ENCODE data around the gene FRRS1.
"Not testable (repeated sequence)": the region's sequence is repeated elsewhere in the genome, so short reads cannot be mapped to it uniquely, and the experiment has no call there.

Gene FRRS1, protein sequence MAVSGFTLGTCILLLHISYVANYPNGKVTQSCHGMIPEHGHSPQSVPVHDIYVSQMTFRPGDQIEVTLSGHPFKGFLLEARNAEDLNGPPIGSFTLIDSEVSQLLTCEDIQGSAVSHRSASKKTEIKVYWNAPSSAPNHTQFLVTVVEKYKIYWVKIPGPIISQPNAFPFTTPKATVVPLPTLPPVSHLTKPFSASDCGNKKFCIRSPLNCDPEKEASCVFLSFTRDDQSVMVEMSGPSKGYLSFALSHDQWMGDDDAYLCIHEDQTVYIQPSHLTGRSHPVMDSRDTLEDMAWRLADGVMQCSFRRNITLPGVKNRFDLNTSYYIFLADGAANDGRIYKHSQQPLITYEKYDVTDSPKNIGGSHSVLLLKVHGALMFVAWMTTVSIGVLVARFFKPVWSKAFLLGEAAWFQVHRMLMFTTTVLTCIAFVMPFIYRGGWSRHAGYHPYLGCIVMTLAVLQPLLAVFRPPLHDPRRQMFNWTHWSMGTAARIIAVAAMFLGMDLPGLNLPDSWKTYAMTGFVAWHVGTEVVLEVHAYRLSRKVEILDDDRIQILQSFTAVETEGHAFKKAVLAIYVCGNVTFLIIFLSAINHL

DNA sequence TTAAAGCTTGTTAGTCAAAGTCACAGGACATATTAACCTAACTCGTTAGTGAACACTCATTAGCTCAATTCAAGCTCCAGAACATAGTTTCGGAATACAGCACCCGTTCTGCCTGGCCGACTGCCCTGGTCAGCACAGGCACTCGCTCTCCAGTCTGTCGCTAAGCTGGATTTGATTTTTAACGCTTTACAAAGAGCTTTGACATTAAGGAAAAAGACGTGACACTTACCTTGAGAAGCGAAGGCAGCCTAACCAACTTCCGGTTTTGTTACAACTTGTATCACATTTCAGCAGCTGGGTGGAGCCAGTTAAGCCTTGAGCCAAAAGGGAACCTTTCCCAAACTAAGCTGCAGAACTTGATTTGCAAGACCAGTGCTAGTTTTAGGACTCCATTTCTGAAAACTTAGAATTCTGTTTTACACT lies at the start of gene FRRS1:
Gene FRRS1 (minus strand): TSS at position 258 of the 423 bp plus-strand sequence. CDS start 17,867 bp downstream, outside the sequence.
- H3K27me3 Mint-ChIP-seq (ENCODE audit: low read depth) = peaks cover 50% of the 10 kb centered on the region
- H3K4me3 Mint-ChIP-seq = peak within 1 kb of the TSS; percentile 90
- H3K27ac Mint-ChIP-seq = peak within 1 kb of the TSS; percentile 73
- H3K4me1 Mint-ChIP-seq (ENCODE audit: low read depth) = peaks cover 14% of the 10 kb centered on the region
- peak; percentile 39 for DNase-seq (ENCODE audit: low spot score)
- peaks cover 1% of the 10 kb centered on the region for H3K36me3 Mint-ChIP-seq (ENCODE audit: low read depth)
- no peaks in the 10 kb centered on the region for H3K9me3 Mint-ChIP-seq

DNA sequence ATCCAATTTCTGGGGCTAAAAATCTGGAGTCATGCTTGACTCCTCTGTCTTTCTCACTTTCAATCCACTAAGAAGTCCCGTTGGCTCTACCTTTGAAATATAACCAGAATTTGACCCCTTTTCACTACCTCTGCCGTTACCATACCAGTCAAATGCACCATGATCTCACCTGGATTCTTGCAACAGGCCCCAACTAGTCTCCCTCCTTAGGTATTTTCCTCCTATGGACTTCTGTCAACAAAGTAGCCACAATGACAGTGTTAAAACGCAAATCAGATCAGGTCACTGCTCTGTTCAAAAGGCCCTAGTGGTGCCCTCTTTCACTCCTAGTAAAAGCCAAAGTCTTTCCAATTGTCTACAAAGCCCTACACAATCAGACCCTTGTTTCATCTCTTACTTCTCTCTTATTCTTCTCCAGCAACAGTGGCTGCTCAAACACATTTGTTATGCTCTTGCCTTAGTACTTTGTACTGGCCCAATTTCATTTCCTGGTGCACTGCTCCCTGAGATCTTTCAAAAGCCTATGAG lies 48.0 kb upstream of the FRRS1 start:
- Mint-ChIP-seq H3K9me3 (no peaks in the 10 kb centered on the region), H3K4me1 (ENCODE audit: low read depth) (peaks cover 7% of the 10 kb centered on the region), H3K27me3 (ENCODE audit: low read depth) (peaks cover 11% of the 10 kb centered on the region), H3K27ac (no peak overlapping the region), H3K4me3 (no peak overlapping the region), H3K36me3 (ENCODE audit: low read depth) (no peaks in the 10 kb centered on the region)
- no peak for DNase-seq (ENCODE audit: low spot score)

DNA sequence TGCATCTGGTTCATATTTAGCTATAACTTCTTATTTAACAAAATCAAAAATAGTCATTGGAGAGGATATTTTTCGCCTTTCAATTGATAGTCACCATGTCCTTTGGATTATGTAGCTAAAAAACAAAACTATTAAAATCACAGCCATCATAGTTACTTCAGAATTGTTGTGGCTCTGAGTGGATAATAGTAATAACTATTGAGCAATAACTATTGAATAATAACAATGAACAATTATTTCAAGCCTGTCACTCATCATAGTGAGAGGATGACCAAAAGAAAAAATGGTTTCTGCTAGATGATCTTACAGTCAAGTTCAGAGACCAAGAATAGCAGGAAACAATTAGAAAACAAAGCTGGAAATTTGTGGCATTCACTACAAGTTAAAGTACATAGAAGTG lies 45.3 kb upstream of the FRRS1 start:
- no peak overlapping the region for H3K27ac Mint-ChIP-seq
- H3K4me1 Mint-ChIP-seq (ENCODE audit: low read depth) = peaks cover 7% of the 10 kb centered on the region
- no peak overlapping the region for H3K4me3 Mint-ChIP-seq
- no peaks in the 10 kb centered on the region for H3K36me3 Mint-ChIP-seq (ENCODE audit: low read depth)
- H3K9me3 Mint-ChIP-seq = no peaks in the 10 kb centered on the region
- no peak for DNase-seq (ENCODE audit: low spot score)
- H3K27me3 Mint-ChIP-seq (ENCODE audit: low read depth) = peaks cover 14% of the 10 kb centered on the region

DNA sequence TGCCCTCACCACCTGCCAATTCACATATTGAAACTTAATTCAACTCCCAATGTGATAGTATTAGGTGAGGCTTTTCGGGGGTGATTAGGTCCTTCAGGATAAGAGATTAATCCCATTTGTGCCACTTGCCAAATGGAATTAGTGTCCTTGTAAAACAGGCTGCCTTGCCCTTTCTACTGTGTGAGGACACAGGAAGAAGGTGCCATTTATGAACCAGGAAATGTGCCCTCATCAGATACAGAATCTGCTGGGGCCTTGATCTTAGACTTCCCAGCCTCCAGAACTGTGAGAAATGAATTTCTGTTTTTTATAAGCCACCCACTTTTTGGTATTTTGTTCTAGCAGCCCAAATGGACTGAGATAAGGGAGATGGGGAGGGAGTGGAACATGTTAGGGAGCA lies 44.6 kb upstream of the FRRS1 start:
- H3K27me3 Mint-ChIP-seq (ENCODE audit: low read depth) = peaks cover 14% of the 10 kb centered on the region
- DNase-seq (ENCODE audit: low spot score) = no peak
- peaks cover 7% of the 10 kb centered on the region for H3K4me1 Mint-ChIP-seq (ENCODE audit: low read depth)
- H3K36me3 Mint-ChIP-seq (ENCODE audit: low read depth) = no peaks in the 10 kb centered on the region
- H3K9me3 Mint-ChIP-seq = no peaks in the 10 kb centered on the region
- no peak overlapping the region for H3K4me3 Mint-ChIP-seq
- H3K27ac Mint-ChIP-seq = no peak overlapping the region

DNA sequence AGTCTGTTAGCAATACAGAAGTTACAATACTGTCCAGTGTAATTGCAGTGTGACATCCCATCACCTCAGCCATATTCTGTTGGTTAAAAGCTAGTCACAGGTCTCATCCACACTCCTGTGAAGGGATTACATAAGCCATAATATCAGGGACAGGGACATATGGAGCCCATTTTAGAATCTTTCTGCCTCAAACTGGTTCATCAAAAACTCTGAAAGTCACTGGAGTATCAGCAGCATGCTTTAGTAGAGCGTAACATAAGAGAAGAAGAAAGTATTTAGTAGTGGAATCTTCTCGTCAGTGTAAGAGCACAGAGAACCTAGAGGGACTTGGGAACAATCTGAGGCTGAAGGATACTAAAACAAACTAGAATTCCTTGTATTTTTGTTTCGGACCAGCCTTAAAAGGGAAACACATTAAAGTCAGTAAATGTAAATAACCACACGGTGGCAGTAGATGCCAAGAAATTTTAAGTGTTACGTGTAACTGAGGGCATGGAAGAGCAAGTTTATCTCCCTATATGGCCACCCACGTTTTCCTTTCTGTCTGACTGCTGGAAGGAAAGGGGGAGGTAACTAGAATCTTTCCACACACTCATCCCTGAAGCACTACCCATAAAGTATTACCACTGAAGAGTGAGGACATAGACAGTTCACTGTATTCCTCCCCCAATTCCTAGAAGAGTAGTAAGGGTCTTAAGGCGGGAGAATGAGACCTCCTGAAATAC lies 42.1 kb upstream of the FRRS1 start:
- Mint-ChIP-seq H3K27ac (no peak overlapping the region), H3K4me3 (peak overlapping the region; percentile 16)
- DNase-seq (ENCODE audit: low spot score) = peak; percentile 49

DNA sequence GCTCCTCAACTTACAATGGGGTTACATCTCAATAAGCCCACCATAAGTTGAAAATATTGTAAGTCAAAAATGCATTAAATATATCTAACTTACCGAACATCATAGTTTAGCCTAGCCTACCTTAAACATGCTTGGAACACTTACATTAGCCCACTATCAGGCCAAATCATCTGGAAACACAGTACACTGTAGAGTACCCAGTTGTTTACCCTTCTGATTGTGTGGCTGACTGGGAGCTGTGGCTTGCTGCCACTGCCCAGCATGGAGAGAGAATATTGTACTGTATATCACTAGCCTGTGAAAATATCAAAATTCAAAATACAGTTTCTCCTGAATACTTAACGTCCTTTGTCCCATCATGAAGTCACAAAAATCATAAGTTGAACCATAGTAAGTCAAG lies 40.4 kb upstream of the FRRS1 start:
- no peak overlapping the region for H3K4me3 Mint-ChIP-seq

More for the DNA sequence above, 42.1 kb upstream of the FRRS1 start:
- no peaks in the 10 kb centered on the region for H3K9me3 Mint-ChIP-seq
- peaks cover 12% of the 10 kb centered on the region for H3K27me3 Mint-ChIP-seq (ENCODE audit: low read depth)
- H3K36me3 Mint-ChIP-seq (ENCODE audit: low read depth) = no peaks in the 10 kb centered on the region
- peaks cover 7% of the 10 kb centered on the region for H3K4me1 Mint-ChIP-seq (ENCODE audit: low read depth)

DNA sequence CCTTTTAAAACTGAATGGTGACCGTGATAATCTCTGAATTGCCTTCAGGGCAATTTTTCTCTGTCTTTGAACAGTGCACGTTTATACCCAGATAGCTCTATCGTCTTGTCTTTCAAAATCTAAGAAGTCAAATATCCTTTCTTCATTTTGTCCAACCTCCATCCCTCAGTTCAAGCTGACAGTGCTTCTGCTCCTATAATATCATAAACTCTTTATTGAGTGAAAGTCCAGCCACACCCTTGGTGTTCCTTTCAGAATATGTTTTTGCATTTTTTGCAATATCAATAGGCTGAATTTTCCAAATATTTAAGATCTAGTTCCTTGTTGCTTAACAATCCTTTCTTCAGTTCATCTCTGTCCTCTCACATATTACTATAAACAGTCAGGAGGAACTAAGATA lies 35.1 kb upstream of the FRRS1 start:
- no peaks in the 10 kb centered on the region for H3K4me1 Mint-ChIP-seq (ENCODE audit: low read depth)
- no peaks in the 10 kb centered on the region for H3K36me3 Mint-ChIP-seq (ENCODE audit: low read depth)
- no peak overlapping the region for H3K27ac Mint-ChIP-seq
- DNase-seq (ENCODE audit: low spot score) = no peak
- peaks cover 40% of the 10 kb centered on the region for H3K27me3 Mint-ChIP-seq (ENCODE audit: low read depth)
- H3K4me3 Mint-ChIP-seq = no peak overlapping the region
- no peaks in the 10 kb centered on the region for H3K9me3 Mint-ChIP-seq

More for the DNA sequence above, 40.4 kb upstream of the FRRS1 start:
- Mint-ChIP-seq H3K27ac (no peak overlapping the region), H3K27me3 (ENCODE audit: low read depth) (peaks cover 10% of the 10 kb centered on the region), H3K9me3 (no peaks in the 10 kb centered on the region), H3K4me1 (ENCODE audit: low read depth) (peaks cover 7% of the 10 kb centered on the region), H3K36me3 (ENCODE audit: low read depth) (no peaks in the 10 kb centered on the region)
- DNase-seq (ENCODE audit: low spot score) = no peak

DNA sequence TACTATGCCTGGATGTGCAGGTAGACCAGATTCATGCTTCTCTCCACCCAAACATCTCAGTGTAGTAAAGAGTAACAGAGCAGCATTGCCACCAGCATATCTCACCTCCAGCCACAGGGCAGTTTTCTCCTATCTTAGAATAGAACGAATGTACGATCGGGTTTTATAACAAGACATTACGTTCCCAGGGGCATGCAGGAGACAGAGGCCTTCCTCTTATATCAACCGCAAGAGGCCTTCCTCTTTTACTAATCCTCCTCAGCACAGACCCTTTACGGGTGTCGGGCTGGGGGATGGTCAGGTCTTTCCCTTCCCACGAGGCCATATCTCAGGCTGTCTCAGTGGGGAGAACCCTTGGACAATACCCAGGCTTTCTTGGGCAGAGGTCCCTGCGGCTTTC lies 27.4 kb upstream of the FRRS1 start:
- H3K27me3 Mint-ChIP-seq (ENCODE audit: low read depth) = peaks cover 56% of the 10 kb centered on the region
- H3K4me1 Mint-ChIP-seq (ENCODE audit: low read depth); H3K9me3 Mint-ChIP-seq; H3K27ac Mint-ChIP-seq; H3K4me3 Mint-ChIP-seq; H3K36me3 Mint-ChIP-seq (ENCODE audit: low read depth); DNase-seq (ENCODE audit: low spot score): not testable (repeated sequence)

DNA sequence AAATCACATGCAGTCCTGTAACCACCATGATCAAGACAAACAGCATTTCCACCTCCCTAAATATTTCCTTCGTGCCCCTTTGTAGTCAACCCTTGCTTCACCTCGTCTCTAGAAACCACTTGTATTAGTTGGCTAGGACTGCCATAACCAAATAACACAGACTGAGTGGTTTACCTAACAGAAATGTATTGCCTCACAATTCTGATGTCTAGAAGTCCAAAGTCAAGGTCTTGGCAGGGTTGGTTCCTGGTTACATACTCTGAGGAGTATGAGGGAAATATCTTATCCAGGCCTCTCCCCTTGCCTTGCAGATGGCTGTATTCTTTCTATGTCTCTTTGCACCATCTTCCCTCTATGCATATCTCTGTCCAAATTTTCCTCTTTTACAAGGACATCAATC lies 23.3 kb upstream of the FRRS1 start:
- Mint-ChIP-seq H3K27me3 (ENCODE audit: low read depth) (peaks cover 41% of the 10 kb centered on the region), H3K4me3 (no peak overlapping the region), H3K9me3 (no peaks in the 10 kb centered on the region), H3K36me3 (ENCODE audit: low read depth) (no peaks in the 10 kb centered on the region), H3K4me1 (ENCODE audit: low read depth) (peaks cover 17% of the 10 kb centered on the region), H3K27ac (no peak overlapping the region)
- no peak for DNase-seq (ENCODE audit: low spot score)

DNA sequence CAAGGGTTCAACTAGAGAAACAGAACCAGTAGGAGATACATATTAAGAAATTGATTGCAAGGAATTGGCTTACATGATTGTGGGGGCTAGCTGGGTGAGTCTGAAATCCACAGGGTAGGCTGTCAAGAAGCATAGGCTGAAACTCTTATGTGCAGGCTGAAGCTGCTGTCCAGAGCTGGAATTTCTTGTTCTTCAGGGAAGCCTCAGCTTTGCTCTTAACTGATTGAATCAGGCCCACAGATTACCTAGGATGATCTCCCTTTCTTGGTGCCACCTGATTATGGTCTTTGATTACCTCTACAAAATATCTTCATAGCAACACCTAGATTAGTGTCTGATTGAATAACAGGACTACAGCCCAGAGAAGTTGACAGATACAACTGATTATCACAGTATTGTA lies 22.5 kb upstream of the FRRS1 start:
- Mint-ChIP-seq H3K27me3 (ENCODE audit: low read depth) (peaks cover 46% of the 10 kb centered on the region), H3K9me3 (no peaks in the 10 kb centered on the region), H3K4me3 (no peak overlapping the region), H3K4me1 (ENCODE audit: low read depth) (peaks cover 24% of the 10 kb centered on the region), H3K27ac (no peak overlapping the region), H3K36me3 (ENCODE audit: low read depth) (no peaks in the 10 kb centered on the region)
- no peak for DNase-seq (ENCODE audit: low spot score)

DNA sequence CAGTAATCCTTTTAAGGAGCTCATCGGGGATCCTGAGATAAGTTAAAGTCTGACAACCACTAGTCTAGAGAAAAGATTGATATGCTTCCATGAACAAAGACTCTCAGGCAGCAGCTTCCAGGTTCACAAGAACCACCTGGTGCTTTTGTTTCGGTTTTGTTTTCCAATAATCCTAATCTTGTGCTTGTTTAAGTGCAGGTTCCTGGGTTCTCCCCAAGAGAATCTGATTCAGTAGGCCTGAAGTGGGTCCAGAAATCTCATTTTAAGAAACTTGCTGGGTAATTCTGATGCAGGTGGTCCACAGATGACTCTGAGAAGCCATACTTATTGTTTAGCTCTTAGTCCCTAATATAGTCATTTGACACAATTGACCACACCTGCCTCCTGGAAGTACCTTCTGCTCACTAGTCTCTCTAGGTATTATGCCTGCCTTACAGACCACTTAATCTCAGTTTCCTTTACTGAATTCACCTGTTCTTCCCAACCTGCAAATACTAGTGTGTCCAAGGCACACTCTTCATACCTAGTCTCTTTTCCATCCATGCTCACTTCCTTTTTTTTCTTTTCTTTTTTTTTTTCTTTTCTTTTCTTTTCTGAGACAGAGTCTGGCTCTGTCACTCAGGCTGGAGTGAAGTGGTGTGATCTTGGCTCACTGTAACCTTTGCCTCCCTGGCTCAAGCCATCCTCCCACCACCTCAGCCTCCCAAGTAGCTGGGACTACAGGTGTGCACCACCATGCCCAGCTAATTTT lies 20.5 kb upstream of the FRRS1 start:
- H3K4me3 Mint-ChIP-seq = peak overlapping the region; percentile 20
- DNase-seq (ENCODE audit: low spot score) = no peak

DNA sequence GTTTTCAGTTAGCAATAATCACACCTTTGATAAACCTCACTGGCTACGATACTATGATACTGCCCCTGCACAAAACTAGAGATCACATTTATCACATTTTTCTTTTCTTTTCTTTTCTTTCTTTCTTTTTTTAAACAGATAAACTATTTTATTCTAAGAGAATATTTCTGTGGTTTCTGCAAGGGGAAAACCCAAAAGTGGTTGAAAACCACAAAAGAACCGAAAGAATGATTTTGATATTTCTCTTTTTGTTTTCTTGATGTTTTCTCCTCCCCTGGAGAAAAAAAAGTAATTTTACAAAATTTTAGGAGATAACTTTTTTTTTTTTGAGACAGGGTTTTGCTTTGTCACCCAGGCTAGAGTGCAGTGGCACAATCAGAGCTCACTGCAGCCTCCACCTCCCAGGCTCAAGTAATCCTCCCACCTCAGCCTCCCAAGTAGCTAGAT lies 18.4 kb upstream of the FRRS1 start:
- Mint-ChIP-seq H3K27me3 (ENCODE audit: low read depth) (peaks cover 62% of the 10 kb centered on the region), H3K36me3 (ENCODE audit: low read depth) (no peaks in the 10 kb centered on the region), H3K4me3 (peak overlapping the region; percentile 55), H3K4me1 (ENCODE audit: low read depth) (peaks cover 24% of the 10 kb centered on the region), H3K9me3 (no peaks in the 10 kb centered on the region), H3K27ac (no peak overlapping the region)
- no peak for DNase-seq (ENCODE audit: low spot score)

More for the DNA sequence above, 20.5 kb upstream of the FRRS1 start:
- H3K27ac Mint-ChIP-seq = no peak overlapping the region
- H3K4me1 Mint-ChIP-seq (ENCODE audit: low read depth) = peaks cover 24% of the 10 kb centered on the region
- no peaks in the 10 kb centered on the region for H3K36me3 Mint-ChIP-seq (ENCODE audit: low read depth)
- peaks cover 56% of the 10 kb centered on the region for H3K27me3 Mint-ChIP-seq (ENCODE audit: low read depth)
- H3K9me3 Mint-ChIP-seq = no peaks in the 10 kb centered on the region

DNA sequence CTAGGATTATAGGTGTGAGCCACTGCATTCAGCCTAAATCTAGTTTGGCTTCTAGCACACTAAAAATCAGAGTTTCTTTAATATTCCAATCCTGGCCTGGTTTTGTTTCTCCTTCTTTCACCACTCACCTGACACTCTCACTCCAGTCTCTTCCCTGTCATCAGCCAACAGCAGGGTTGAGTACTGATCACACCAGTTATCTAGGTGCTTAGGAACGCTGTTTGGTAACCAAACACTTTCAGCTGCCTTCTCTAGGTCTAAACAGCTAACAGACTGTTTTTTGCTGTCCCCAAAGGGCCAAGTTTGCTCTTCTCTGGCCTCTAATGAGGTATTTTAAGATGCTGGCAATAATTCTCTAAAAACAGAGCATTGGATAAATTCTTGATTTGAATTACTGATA lies 17.7 kb upstream of the FRRS1 start:
- DNase-seq (ENCODE audit: low spot score) = no peak
- H3K36me3 Mint-ChIP-seq (ENCODE audit: low read depth) = no peaks in the 10 kb centered on the region
- H3K27ac Mint-ChIP-seq = no peak overlapping the region
- H3K9me3 Mint-ChIP-seq = no peaks in the 10 kb centered on the region
- peak overlapping the region; percentile 55 for H3K4me3 Mint-ChIP-seq
- H3K4me1 Mint-ChIP-seq (ENCODE audit: low read depth) = peaks cover 24% of the 10 kb centered on the region
- peaks cover 62% of the 10 kb centered on the region for H3K27me3 Mint-ChIP-seq (ENCODE audit: low read depth)

Data from T-helper 2 cell treated with Interferon-gamma antibody and Interleukin-4, amounts not matched to agents 5 μg/mL and 100 μg/mL, for 36 hours (primary cell).